ENCODE results near the gene SIPA1L3.

SIPA1L3 gene

DNA sequence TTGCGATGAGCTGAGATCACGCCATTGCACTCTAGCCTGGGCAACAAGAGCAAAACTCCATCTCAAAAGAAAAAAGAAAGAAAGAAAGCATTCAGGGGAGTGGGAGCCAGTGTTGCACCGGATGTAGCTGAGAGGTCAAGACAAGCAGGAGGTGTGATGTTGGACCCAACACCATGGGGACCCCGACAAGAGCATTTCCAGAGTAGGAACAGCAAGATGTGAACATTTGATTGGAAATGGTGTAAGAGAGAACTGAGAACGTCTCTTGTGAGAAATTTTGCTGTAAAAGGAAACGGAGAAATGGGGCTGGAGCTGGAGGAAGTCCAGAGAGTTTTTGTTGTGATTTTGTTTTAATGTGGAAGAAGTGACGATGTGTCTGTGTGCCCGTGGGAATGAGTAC lies 332.8 kb downstream of the SIPA1L3 start:
- DNase-seq (ENCODE audit: low read depth in 2 of 2) = no peak

DNA sequence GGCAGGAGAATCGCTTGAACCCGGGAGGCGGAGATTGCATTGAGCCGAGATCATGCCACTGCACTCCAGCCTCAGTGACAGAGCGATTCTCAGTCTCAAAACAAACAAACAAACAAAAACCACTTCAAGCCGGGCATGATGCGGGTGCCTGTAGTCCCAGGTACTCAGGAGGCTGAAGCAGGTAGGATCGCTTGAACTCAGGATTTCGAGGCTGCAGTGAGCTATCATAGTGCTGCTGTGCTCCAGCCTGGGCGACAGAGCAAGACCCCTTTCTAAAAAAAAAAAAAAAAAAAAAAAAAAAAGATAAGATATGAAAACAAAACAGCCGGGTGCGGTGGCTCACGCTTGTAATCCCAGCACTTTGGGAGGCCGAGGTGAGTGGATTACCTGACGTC lies 336.3 kb downstream of the SIPA1L3 start:
- no peak for DNase-seq (ENCODE audit: low read depth in 2 of 2)

DNA sequence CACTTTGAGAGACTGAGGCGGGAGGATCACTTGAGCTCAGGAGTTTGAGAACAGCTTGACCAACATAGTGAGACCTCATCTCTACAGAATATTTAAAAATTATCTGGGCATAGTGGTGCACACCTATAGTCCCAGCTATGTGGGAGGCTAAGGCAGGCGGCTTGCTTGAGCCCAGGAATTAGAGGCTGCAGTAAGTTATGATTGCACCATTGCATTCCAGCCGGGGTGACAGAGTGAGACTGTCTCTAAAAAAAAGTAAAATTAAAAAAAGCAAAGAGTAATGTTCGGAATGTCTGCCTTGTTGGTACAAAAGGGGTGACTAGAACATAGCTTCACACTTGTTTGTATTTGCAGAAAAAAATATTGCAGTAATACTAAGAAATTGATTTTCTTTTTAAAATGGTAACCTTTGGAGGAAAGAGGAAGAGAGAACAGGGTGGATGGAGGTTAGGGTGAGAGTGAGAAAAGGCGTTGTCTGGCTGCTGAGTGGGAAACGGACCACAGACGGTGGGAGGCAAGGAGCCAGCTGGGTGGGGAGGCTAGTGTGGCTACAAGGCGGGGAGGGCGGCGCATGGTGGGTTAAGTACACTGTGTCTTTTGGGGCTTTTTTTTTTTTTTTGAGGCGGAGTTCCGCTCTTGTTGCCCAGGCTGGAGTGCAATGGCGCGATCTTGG lies 339.0 kb downstream of the SIPA1L3 start:
- DNase-seq (ENCODE audit: low read depth in 2 of 2) = no peak

DNA sequence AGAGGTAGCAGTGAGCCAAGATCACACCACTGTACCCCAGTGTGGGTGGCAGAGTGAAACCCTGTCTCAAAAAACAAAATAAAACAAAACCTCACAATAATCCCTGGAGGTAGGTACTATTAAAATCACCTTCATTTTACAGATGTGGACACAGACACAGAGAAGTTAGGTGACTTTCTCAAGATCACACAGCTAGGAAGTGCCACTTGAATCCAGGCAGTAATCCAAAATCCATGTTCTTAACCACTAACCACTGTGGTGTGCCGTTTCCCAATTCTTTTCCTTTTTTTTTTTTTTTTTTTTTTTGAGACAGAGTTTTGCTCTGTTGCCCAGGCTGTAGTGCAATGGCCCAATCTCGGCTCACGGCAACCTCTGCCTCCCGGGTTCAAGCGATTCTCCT lies 340.1 kb downstream of the SIPA1L3 start:
- no peak for DNase-seq (ENCODE audit: low read depth in 2 of 2)

DNA sequence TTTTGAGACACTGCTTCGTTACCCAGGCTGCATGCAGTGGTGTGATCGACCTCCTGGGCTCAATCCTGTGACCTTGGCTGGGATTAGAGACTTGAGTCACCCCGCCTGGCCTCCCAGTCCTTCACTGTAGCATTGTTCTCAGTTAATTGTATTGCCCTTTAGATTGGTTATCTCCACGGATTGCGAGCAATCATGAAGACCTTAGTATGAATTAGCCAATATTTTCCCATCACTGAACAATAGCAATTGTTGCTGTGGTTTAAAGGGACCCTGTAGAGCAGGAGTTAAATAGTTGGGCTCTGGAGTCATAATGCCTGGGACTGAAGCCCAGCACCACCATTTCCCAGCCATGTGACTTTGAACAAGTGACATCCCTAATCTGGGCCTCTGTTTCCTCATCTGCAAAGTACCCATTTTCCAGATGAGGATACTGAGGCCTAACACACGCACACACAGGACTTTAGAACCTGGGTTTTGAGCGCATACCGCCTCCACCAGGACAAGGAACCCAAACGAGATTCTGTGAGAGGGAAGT lies 340.8 kb downstream of the SIPA1L3 start:
- DNase-seq (ENCODE audit: low read depth in 2 of 2) = no peak

DNA sequence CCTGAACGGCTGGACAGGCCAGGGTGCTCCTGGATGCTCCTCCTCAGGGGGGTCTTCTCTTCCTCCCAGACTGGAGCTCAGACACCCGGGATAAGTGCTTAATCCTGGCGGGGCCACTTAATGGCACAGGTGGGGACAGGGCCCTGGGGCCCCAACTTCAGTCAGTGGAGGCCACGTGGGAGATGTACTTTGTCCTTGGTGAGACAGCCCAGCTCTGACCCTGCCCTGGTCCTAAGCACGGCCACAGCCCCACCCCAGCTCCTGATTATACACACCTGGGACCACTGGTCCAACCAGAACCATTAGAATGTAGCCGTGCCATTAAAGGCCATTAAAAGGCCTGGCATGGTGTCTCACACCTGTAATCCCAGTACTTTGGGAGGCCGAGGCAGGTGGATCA lies 341.4 kb downstream of the SIPA1L3 start:
- no peak for DNase-seq (ENCODE audit: low read depth in 2 of 2)

DNA sequence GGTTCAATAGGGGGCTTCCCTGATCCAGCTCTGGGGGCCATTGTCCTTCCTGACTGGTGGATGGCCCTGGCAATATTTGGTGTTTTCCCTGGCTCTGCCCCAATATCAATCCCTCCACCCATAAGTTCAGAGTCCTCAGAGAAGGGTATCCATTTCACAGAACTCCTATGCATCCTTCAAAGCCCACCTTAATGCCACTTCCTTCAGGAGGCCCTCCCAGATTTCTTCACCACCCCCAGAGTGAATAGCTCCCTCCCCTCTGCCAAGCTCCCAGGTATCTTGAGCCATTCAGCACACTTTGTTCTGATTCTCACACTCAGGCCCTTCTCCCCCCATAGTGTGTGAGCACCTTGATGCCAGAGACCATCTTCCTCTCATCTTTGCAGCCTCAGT lies 343.4 kb downstream of the SIPA1L3 start:
- no peak for DNase-seq (ENCODE audit: low read depth in 2 of 2)

DNA sequence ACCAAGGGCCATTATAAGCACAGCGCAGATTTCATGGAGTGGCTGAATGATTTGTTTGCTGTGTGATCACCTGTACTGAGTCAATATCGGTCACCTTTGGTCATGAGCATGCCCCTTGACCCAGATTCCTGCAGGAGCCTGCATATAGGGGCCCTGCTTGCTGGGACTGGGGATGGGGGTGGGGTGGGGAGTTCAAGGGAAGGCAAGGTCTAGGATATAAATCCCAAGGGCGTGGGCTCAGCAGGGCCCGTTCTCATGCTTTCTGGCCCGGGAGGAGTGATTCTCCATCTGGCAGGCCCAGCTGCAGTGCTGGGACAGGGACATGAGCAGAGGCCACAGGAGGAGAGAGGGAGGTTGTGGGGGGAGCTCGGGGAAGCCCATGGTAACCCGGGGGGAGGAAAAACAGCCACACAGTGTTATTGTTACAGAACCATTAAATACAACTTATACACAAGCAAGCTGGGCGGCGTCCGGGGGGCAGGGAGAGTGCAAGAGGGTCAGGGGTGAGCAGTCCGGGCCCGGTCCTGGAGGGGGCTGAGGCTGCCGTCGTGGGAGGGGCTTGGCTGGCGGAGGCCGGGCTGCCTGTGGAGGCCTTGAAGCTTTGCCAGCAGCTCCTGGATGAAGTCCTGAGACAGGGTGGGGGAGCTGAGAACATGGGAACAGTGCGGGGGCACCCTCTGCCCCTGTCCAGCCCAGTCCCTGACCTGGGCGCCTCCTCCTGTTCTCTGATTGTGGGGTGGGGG lies 344.0 kb downstream of the SIPA1L3 start:
- DNase-seq (ENCODE audit: low read depth in 2 of 2) = no peak

DNA sequence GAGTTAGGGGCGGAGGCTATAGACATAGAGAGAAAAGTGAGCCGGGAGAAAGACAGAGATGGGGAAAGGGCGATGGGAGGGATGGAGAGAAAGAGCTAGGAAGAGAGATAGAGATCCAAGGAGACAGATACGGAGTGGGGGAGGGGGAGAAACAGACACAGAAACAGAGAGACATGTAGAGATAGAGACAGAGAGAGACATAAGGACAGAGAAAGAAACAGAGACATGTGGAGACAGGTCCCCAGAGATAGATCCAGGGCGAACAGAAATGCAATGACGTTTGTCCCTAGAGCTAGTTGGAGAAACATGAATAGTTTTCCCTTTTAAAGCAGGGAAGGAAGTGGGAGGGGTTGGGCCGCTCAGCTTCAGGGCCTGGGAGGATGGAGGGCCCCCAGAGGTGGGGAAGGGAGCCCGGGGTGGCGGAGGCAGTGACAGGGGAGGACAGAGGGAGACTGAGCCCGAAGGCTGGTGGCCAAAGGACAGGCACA lies 344.6 kb downstream of the SIPA1L3 start:
- DNase-seq (ENCODE audit: low read depth in 2 of 2) = no peak

DNA sequence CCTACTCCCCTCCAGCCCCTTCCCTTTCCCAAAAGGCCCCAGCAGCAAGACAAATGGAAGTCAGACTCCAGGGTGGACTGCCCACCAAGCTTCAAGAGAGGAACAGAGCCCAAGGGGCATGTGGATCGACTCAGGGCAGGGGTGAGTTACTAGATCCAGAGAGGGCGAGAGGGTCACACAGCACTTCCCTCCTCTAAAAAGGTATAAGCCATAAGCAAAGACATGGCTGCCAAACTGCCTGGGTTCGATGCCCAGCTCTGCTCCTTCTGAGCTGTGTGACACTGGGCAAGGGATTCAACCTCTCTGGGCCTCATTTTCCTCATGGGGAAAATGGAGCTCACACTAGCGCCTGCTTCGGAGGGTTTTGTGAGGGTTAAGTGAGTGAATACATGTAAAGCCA lies 345.4 kb downstream of the SIPA1L3 start:
- DNase-seq (ENCODE audit: low read depth in 2 of 2) = no peak

DNA sequence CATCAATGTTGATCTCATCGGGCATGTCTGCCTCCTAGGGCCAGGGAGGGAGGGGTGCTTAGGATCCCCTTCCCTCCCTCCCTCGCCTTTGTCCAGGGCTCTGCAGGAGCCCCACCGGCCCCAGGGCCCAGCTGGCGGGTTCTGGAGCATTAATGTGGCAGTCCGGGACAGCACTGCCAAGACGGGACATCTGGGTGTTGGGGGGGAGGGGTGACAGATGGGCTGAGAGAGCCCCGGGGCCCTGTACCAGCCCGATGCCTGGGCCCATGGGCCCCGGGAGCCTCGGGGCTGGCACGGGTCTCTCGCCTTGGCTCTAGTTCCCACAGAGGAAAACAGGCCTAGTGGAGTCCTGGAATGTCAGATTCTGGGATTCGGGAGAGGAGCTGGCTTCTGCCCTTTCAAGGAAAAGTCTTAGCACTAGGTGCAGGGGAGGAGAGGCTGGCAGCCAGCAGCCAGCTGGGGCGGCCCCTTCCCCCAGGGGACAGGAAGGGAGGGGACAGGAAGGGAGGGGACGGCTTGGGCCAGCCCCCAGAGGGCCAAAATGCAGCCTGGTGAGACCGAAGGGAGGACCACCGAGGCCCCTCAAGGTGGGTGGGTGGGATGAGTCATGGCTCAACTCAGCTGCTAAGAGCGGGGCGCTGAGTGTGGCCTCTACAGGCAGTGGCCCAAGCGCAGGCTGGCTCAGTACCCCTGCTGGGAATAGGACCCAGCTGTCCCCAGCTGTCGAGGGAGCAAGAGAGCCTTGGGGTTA lies 346.1 kb downstream of the SIPA1L3 start:
- DNase-seq (ENCODE audit: low read depth in 2 of 2) = no peak

DNA sequence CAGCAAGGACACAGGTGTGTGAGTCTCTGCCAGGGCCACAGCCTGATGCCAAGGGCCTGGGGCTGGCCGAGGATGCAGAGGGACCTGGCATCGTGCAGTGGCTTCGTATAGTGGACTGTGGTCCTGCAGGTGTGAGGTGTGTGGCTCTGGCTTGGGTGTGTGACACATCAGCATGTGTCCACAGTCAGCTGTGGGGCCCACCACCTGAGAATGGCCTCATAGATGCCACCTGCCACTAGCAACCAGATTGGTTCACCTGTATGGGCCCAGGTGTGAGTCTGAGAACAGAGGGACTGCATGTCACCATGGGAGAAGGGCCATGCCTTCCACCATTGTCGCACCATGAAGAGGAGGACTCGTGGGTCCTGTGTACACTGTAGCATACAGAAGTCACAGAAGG lies 346.8 kb downstream of the SIPA1L3 start:
- DNase-seq (ENCODE audit: low read depth in 2 of 2) = no peak

DNA sequence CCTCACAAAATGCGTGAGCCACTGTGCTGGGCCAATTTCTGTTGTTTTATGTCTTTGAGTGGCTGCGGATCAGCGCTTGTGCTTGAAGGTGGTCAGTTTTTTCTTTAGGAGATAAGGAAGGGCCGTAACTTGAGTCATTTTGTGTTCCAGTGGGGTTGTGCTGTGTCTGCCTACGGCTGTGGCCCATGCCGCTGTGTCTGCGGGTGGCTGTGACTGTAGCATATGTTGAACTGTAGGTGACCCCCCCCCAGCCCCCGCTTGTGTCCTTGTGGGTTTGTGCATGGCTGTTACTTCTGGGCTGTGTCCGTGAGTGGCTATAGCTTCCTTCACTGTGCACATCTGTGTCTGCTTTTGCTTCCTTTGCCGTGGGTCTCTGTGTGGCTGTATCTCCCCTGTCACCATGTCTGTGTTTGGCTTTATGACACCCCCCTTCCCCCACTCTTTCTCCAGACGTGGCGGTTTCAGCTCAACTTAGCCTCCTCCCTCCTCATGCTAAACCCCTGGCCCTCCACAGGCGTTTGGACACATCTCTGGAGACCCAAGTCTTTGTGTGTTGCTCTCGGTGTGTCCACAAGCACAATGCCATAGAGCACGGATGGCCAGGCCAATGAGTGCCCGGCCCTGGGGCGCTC lies 348.5 kb downstream of the SIPA1L3 start:
- DNase-seq (ENCODE audit: low read depth in 2 of 2) = no peak
